GM21367 (cell line): ENCODE measurements around the gene CYP2B6.
"Not testable (repeated sequence)": the region's sequence is repeated elsewhere in the genome, so short reads cannot be mapped to it uniquely, and the experiment has no call there.

ENCODE experiments used
- ATAC-seq: cut with Tn5 transposase; IDR thresholded peaks from one replicate; pipeline ENCODE4 v1.9.1; 2021; ENCODE audit not compliant: unreplicated experiment

CYP2B6 gene

DNA sequence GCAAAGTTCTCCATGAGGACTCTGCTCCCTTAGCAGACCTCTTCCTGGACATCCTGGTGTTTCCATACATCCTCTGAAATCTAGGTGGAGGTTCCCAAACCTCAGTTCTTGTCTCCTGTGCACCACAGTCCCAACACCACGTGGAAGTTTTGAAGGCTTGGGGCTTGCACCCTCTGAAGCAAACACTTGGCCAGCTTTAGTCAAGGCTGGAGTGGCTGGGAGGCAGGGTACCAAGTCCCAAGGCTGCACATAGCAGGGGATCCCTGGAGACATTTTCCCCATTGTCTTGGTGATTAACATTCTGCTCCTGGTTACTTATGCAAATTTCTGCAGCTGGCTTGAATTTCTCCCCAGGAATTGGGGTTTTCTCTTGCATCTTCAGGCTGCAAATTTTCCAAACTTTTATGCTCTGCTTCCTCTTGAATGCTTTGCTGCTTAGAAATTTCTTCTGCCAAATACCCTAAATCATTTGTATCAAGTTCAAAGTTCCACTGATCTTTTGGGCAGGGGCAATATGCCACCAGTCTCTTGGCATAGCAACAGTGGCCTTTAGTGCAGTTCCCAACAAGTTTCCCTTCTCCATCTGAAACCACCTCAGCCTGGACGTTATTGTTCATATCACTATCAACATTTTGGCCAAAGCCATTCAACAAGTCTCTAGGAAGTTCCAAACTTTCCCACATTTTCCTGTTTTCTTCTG, 10.2 kb upstream of the CYP2B6 start:
- ATAC-seq = not testable (repeated sequence)

DNA sequence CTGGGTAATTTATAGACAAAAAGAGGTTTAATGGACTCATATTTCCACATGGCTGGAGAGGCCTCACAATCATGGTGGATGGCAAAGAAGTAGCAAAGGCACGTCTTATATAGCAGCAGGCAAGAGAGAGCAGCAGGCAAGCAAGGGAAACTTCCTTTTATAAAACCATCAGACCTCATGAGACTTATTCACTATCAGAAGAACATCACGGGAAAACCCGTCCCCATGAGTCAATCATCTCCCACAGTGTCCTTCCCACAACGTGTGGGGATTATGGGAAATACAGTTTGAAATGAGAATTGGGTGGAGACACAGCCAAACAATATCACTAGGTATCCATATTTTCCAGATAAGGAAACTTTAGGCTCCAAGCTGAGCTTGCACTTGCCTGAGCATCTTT, 9.5 kb upstream of the CYP2B6 start:
- no peak for ATAC-seq

DNA sequence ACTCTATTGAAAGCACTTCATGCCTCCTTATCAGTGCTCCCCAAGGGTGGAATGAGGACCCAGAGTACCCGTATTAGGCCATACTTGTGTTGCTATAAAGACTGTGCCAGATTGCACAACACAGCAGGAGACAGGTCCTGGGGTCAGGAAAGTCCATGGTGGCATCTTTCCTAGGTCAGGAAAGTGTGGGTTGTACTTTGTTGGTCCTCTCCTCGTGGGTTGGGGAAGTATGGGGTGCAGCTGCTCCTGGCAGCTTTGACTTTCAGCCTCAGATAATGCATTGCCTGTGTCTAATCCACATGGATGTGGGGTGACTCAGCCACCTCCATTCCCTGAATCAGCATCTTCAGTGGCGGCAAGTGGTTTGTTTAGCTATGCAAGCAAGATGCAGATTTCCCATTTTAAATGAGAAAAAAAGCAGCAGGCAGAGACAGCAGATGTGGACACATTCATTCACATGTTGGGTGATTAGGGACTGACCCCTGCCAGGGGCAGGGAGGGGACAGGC, 8.4 kb upstream of the CYP2B6 start:
- no peak for ATAC-seq

DNA sequence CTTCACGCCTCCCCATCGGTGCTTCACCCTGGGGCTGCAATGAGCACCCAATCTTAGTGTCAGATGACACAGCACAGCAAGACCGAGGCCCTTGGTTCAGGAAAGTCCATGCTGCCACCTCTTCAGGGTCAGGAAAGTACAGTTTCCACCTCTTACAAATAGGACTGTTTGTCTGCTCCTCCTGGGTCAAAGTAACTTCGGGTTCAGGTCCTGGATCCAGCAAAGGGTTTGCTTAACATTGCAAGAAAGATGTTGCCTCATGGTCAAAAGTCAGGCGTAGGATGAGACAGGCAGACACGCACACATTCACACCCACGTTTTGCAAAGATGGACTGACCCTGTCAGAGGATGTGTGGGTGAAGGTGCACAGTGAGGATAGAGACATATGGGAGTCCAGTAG, 1.6 kb upstream of the CYP2B6 start:
- no peak for ATAC-seq

DNA sequence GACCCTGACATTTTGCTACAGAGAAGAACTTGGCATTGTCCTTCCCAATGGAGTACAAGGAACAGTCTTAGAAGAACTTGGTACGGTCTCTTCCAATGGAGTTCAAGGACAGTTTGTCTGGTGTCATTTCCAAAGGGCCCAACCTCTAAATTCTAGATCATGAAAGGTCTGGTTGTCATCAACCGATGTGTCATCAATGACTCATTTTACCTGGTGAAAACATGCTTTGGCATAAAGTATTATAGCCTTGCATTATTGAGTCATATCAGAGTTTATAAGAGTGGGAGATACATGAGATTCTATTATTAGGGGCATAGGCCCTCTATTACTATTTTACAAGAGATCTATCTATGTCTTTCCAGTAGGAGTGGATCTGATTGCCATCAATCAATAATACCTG, 4.3 kb downstream of the CYP2B6 start:
- no peak for ATAC-seq

DNA sequence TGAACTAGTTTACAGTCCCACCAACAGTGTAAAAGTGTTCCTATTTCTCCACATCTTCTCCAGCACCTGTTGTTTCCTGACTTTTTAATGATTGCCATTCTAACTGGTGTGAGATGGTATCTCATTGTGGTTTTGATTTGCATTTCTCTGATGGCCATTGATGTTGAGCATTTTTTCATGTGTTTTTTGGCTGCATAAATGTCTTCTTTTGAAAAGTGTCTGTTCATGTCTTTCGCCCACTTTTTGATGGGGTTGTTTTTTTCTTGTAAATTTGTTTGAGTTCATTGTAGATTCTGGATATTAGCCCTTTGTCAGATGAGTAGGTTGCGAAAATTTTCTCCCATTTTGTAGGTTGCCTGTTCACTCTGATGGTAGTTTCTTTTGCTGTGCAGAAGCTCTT, 7.9 kb downstream of the CYP2B6 start:
- ATAC-seq = not testable (repeated sequence)

DNA sequence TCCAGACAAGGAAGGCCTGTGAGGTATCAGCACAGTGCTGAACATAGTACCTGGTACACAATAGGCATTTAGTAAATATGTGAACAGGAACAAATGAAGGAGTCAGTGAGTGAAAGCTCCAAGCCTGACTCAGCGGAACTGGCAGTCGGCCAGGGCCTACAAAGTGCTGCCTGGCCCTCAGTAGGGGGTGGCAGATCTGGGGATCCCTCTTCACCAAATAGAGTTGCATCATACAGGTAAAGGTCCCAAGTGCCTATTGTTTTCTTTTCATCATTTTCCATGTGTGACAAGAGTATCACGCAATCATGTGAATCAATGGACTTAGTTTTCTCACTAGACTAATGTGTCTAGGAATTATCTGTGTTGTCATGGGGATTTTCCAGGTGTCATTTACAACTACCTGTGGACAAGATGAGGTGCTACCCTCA, 9.2 kb downstream of the CYP2B6 start:
- no peak for ATAC-seq

DNA sequence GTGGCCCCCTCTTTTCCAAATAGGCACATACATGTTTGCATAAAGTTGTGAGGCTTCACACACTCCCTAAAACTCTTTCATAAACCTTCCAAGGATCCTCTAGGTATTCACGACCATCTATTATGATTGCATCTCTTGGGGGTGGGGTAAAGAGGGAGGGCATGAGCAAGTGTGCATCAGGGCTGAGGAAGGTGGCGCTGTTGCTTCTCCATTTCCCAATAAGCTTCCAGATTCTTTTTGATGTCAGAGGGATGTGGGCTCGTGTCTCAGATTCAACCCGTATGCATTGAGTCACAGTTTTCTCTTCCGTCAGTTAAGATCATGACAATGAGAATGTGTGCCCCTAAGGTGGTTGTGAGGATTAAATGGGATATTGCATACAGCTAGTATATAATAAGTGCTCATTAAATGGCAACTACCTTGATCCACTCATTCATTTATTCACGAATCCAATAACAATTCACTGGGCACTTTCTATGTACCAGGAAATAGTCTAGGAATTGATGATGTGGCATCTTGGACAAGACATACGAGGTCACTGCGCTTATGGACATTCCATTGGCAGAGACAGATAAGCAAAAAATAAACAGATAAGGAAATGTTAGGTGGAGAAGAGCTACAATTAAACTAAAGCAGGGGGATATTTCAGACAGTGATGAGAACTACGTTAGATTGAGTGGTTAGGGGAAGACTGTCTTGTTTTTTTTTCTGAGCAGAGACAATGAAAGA, 10.3 kb downstream of the CYP2B6 start:
- no peak for ATAC-seq

DNA sequence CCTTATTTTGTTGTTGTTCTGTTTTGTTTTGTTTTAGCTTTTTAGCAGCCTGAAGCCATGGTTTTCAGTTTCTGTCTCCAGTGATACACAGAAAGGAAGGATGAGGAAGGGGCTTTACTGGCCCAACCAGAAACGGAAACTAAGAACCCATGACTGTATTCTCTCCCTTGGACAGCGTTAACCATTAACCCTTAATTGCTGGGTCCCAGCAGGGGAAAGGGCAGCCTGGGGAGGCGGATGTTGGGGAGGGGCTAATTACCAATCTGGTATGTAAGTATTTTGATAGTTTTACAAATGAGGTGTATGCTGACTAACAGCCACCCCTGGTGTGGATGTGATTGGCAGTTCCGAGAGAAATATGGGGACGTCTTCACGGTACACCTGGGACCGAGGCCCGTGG, 12.6 kb downstream of the CYP2B6 start:
- not testable (repeated sequence) for ATAC-seq

DNA sequence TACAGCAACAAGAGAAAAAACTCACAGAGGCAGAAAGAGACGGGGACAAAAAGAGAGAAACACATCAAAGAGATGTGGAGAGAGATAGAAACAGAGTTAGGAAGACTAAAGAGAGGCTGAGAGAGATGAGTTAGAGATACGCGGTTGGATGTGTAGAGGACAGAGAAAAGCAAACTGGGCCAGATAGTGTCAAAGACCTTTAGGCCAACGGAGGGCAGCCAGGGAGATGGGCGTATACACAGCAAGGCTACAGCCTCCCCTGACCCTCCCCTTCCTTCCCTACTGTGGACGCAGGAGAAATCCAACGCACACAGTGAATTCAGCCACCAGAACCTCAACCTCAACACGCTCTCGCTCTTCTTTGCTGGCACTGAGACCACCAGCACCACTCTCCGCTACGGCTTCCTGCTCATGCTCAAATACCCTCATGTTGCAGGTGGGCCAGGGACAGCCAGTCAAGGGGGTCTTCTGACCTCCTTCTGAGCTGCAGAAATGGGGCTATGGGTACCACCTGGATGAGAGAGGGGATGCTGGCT, 18.7 kb downstream of the CYP2B6 start:
- no peak for ATAC-seq

DNA sequence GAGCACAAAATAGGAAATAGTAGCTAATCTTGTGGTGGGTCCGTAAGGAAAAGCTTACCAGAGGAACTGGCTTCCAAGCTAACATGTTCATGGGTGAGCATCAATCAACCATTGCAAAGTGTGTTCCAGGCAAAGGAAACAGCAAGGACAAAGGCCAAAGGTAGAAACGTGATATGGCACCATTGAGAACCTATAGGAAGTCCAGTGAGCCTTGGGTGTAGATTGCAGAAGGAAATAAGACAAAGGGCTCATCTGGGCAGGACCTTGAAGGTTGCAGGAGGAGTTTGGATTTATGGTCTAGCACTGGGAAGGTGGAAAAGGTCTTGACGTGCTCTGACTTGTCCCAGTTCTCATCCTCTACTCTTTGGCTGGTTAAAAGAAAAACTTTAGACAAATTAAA, 22.3 kb downstream of the CYP2B6 start:
- no peak for ATAC-seq

DNA sequence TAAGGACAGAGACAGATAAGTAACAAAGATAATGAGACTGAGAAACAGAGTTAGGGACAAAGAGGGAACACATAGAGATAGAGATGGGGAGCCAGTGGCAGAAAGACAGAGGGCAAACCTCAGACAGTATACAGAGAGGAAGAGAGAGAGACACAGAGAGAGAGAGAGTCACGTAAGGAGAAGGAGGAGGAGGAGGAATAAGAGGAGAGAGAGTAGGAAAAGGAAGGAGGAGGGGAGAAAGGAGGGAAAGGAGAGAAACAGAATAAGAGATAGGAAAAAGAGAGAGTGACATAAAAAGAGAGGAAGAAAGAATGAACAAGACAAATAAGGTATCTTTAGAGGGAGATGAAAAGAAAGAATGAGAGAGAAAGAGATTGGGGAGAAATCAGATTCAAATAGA, 23.6 kb downstream of the CYP2B6 start:
- ATAC-seq = no peak

DNA sequence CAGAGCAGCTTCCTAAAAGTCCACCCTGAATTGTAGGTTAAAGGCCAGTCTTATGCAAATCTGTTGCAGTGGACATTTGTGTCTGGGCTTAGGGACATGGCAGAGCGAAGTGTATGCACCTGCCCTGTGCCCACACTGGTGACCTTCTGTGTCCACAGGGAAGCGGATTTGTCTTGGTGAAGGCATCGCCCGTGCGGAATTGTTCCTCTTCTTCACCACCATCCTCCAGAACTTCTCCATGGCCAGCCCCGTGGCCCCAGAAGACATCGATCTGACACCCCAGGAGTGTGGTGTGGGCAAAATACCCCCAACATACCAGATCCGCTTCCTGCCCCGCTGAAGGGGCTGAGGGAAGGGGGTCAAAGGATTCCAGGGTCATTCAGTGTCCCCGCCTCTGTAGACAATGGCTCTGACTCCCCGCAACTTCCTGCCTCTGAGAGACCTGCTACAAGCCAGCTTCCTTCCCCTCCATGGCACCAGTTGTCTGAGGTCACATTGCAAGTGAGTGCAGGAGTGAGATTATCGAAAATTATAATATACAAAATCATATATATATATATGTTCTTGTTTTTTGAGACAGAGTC, 25.5 kb downstream of the CYP2B6 start:
- ATAC-seq = no peak

DNA sequence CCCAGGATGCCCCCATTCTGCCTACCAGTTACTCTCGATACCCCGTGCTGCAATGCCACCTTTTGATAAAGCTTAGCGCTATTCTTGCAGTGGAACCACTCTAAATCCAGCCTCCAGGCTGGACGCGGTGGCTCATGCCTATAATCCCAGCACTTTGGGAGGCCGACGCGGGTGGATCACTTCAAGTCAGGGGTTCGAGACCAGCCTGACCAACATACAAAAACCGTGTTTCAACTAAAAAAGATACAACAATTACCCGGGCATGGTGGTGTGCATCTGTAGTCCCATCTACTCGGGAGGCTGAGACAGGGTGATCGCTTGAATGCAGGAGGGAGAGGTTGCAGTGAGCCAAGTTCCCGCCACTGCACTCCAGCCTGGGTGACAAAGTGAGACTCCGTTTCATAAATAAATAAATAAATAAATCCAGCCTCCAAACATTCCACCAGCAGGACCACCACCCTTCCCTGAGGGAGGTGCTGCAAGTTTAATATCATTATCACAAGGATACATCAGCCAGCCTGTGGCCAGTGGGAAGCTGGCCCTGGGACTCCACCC, 27.7 kb downstream of the CYP2B6 start:
- ATAC-seq = no peak

DNA sequence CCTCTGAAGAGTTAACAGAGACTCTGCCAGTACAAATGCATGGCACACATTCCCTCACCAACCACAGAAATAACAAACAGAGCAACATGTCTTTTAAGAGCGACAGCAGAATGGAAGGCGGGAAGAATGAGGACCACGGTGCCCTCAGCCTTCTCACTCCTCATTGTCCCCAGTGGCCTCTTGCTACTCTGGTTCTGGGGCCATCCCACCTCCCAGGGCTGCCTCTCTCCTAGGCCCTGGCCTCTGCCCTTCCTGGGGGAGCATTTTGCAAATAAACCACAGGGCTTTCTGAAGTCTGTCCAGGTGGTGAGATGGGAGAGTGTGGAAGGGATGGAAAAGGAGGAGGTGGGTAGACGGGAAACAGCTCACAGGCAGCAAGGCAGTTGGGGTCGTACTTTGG, 28.3 kb downstream of the CYP2B6 start:
- ATAC-seq = no peak

DNA sequence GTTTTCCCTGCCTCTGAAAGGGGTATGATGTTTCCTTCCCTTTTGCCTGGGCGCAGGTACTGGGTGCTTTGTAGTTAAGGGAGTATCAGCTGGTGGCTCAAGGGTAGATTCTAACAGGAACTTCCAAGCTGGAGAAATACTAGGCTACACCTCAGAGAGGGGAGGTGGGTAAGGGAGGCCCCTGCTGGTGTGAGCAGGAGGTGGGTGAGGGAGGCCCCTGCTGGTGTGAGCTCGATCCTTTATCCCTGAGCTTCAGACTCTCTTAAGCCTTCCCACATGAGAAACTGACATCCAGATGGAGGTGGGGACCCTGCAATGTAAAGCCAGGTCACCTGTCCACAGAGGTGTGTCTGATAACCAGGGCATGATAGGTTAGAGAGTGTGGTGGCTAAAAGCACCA, 32.1 kb downstream of the CYP2B6 start:
- no peak for ATAC-seq

DNA sequence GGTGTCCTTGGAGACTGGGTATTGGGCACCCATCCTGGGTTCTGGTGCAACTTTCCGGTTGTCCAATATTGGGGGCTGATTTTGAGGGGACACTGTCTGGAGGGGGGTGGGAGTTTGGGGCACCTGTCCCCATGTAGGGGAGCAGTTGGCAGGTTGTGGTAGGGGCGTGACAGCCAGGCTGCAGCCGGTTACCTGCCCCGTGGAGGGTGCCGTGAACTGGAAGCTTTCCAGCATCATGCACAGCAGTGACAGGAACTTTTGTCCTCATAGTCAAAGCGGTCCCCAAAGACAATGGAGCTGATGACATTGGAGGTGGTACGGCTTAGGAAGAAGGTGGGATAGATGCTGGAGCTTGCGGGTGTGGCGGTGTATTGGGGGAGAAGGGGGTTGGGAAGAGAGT, 34.3 kb downstream of the CYP2B6 start:
- no peak for ATAC-seq

DNA sequence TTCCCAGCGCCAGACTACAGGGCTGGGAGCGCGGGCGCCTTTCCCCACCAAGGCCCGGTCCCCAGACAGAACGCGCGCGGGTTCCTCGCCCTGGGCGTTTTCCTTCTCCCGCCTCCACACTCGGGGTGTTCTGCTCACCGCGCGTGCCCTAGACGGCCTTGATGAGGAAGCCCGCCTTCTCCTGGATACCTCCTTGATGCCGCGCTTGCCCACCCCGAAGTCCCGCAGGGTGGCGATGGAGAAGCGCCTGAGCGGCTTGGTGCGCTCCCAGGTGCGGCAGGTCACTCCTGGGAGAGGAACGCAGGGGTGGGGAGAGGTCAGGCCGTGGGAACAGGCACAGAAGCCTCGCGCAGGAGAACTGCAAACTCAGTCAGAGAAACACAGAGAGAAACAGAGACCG, 34.8 kb downstream of the CYP2B6 start:
- no peak for ATAC-seq

DNA sequence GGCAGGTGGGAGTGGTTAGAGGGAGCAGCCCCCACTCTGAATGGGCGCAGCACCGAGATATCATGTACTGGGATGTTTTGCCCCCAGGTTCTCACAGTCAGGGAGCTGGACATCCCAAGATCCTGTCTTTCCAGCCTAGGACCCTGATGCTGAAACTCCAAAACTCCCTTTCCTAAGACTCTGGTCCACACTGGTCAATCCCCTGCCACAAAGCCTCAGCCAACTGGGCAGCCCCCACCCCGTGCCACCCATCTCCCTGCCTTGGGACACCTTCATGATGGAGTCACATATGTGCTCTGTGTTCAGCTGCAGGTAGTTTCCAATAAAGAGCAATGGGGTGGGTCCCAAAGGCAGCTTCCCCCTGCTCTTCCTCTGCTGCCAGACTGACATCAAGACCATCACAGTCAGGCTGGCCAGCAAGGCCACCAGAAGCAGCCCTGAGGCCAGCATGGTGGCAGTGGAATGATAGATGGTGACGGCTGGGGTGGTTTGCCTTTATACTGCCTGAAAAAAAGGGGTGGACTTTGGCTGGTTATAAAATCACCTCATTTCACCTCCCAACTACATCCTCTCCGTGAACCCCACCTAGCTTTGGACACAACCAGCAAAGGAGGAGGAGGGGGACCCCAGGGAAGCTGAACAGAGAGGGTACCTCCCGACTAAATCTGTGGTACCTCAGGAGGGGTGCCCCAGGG, 36.3 kb downstream of the CYP2B6 start:
- ATAC-seq = no peak

DNA sequence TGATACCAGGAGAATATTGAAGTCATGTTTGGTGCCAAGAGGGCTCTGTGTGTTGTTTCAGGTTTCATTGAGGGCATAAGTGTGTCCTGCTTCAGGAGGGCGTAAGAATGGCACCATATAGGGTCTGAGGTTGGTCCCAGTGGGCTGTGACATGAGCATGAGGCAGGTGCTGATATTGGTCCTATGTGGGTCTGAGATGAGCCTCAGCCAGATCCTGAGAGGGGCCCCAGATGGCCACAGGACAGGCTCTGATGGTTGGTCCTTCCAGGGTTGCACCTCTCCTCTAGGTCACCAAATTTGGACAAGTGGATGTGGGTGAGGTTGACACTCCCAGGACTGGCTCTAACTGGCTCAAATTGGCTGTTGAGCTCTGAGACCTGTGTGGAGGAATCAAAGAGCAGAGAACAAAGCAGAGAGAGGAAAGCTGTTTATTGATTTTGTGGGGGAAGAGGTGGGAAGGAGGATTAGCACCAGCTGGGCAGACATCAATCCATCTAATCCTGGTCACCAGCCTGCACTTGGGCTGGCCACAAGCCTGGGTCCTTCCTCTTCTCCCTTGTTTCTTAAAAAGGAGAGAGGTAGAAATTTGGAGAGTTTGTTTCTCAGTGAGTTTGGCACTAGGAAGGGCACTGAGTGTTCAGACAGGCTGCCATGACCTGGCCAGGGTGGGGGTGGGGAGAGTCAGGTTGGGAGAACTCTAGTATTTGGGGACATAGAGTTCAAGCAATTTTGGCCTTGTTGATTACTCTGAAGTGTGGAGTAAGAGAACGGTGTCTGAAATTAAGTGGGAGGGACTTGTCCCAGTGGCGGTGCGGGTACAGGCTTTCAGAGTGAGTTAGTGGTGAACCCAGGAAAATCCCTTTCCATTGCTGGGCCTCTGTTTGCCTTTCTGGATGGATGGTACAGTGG, 38.7 kb downstream of the CYP2B6 start:
- no peak for ATAC-seq
